DMS53 treated with DMSO at 0.1 percent for 48 hours (cell line): ENCODE measurements around the gene VPS37B.
"Not testable (repeated sequence)": the region's sequence is repeated elsewhere in the genome, so short reads cannot be mapped to it uniquely, and the experiment has no call there.

Source experiments
- DNase-seq: peaks from one replicate; lab custom pipeline; 2025; ENCODE audit not compliant: unreplicated experiment; lab: John Stamatoyannopoulos, UW

VPS37B gene

GRCh38 chr12:122895704-122896636 is at the start of gene VPS37B:
Gene VPS37B, minus strand, starts transcription at chr12:122896124. Its CDS starts 62 bp downstream, at chr12:122896062.
- peak; percentile 33 for DNase-seq

GRCh38 chr12:122944605-122945592 is 49.0 kb upstream of the VPS37B start:
- no peak for DNase-seq

GRCh38 chr12:122943196-122943595 is 47.3 kb upstream of the VPS37B start:
- DNase-seq = no peak

GRCh38 chr12:122942637-122943036 is 46.7 kb upstream of the VPS37B start:
- DNase-seq = no peak

GRCh38 chr12:122941351-122941750 is 45.4 kb upstream of the VPS37B start:
- not testable (repeated sequence) for DNase-seq

- DNase-seq = no peak
These were observed 43.2 kb upstream of the VPS37B start for GRCh38 chr12:122939125-122939524.

- no peak for DNase-seq
These were observed 41.7 kb upstream of the VPS37B start for GRCh38 chr12:122937622-122938091.

- no peak for DNase-seq
These were observed 39.4 kb upstream of the VPS37B start for GRCh38 chr12:122935318-122935717.

GRCh38 chr12:122934722-122935121 is 38.8 kb upstream of the VPS37B start:
- DNase-seq = no peak

- DNase-seq = no peak
These were observed 36.3 kb upstream of the VPS37B start for GRCh38 chr12:122932207-122932606.

- DNase-seq = no peak
These were observed 33.9 kb upstream of the VPS37B start for GRCh38 chr12:122929812-122930211.

GRCh38 chr12:122929148-122929538 is 33.2 kb upstream of the VPS37B start:
- DNase-seq = no peak

- DNase-seq = no peak
These were observed 32.7 kb upstream of the VPS37B start for GRCh38 chr12:122928404-122929147.

GRCh38 chr12:122927756-122928403 is 32.0 kb upstream of the VPS37B start:
- DNase-seq = no peak

GRCh38 chr12:122921917-122922316 is 26.0 kb upstream of the VPS37B start:
- DNase-seq = peak; percentile 26

GRCh38 chr12:122920687-122921086 is 24.8 kb upstream of the VPS37B start:
- no peak for DNase-seq

- no peak for DNase-seq
These were observed 22.9 kb upstream of the VPS37B start for GRCh38 chr12:122918827-122919226.

- DNase-seq = no peak
These were observed 21.7 kb upstream of the VPS37B start for GRCh38 chr12:122917507-122918121.

GRCh38 chr12:122909442-122910288 is 13.7 kb upstream of the VPS37B start:
- no peak for DNase-seq
